H1 (cell line): ENCODE data around the gene PAX5. TPM values are rescaled to one million over a fixed set of nuclear protein-coding genes. Genes with fewer than 3 reads are reported as not detected.

Source experiments
- CTBP2 ChIP-seq: IDR thresholded peaks from 2 replicates; pipeline ENCODE4 v1.7.0; 2011; ENCODE audit warnings: borderline replicate concordance, mild to moderate bottlenecking, moderate library complexity, mixed read lengths, low read length; ENCODE audit not compliant: insufficient read depth, insufficient read length
- FOSL1 ChIP-seq: IDR thresholded peaks from 2 replicates; pipeline ENCODE4 v1.6.1; 2011; ENCODE audit warnings: mild to moderate bottlenecking, low read depth, low read length, moderate library complexity; ENCODE audit not compliant: insufficient read depth
- SUZ12 ChIP-seq: fragments of 200-600 bp; sonication (generic); IDR thresholded peaks from 2 replicates; pipeline ENCODE4 v1.6.1; 2012; ENCODE audit warnings: mild to moderate bottlenecking, inconsistent platforms, low read length, moderate library complexity, mixed read lengths
- TAF1 ChIP-seq: IDR thresholded peaks from 2 replicates; pipeline ENCODE4 v1.6.1; 2011; ENCODE audit warnings: mild to moderate bottlenecking, low read depth, low read length
- polyA plus RNA-seq, 7 experiments: library from polyadenylated mRNA; depleted of rRNA in 3 of 7; stranded (reverse) in 5 of 7; unstranded in 2 of 7; fragments of >200 nt in 5 of 7; fragments of 200-250 nt in 2 of 7; gene quantifications; 1 replicate in 5 of 7; 2 replicates in 1 of 7; 4 replicates in 1 of 7; pipeline versions ENCODE4 v1.2.1 to v1.2.3, GENCODE V29; 2011 to 2013; ENCODE audit warnings: missing spikeins in 2 of 7, mixed read lengths in 2 of 7
- total RNA-seq: library from RNA; stranded (reverse); fragmentation: NEBNext Ultra II Directional; extraction: Animal tissue kit (Norgen Biotek cat#: 25700); gene quantifications from 2 replicates; pipeline ENCODE4 v1.2.1, GENCODE V29; 2021
- TF ChIP-seq, protein P1 (sequence below): fragments of 300-600 bp; sonication (generic); IDR thresholded peaks from 2 replicates; pipeline ENCODE4 v1.7.1; 2012; ENCODE audit warnings: low read length, moderate library complexity, mild to moderate bottlenecking, inconsistent platforms; ENCODE audit not compliant: insufficient replicate concordance
- TF ChIP-seq, protein P2 (sequence below): IDR thresholded peaks from 2 replicates; pipeline ENCODE4 v1.6.1; 2011; ENCODE audit warnings: low read length, improper control_type of control experiment

PAX5 gene
- total and polyA plus RNA-seq, 2 of the 8 experiments (the other 6 are each of a cell fraction or from before 2014, with no cell fraction given): 0.29 to 0.43 TPM

DNA sequence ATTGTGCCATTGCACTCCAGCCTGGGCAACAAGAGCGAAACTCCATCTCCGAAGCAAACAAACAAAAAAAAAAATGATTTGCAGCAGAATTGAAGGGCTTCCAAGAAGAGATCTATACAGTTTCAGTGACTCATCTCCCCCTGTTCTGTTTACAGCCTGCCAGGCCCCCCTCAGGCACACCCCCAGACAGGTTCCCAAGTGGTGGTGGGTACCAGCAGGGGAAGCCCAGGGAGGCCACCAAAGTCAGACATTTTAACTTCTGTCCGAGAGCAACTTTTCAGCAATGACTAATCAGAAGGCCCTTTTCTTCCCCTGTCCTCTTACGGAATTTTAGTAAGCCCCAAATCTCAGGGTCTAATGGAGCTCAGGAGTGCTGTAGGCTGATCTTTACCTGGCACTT, 98.7 kb downstream of the PAX5 start (continued):
- TF ChIP-seq, protein P1, sequence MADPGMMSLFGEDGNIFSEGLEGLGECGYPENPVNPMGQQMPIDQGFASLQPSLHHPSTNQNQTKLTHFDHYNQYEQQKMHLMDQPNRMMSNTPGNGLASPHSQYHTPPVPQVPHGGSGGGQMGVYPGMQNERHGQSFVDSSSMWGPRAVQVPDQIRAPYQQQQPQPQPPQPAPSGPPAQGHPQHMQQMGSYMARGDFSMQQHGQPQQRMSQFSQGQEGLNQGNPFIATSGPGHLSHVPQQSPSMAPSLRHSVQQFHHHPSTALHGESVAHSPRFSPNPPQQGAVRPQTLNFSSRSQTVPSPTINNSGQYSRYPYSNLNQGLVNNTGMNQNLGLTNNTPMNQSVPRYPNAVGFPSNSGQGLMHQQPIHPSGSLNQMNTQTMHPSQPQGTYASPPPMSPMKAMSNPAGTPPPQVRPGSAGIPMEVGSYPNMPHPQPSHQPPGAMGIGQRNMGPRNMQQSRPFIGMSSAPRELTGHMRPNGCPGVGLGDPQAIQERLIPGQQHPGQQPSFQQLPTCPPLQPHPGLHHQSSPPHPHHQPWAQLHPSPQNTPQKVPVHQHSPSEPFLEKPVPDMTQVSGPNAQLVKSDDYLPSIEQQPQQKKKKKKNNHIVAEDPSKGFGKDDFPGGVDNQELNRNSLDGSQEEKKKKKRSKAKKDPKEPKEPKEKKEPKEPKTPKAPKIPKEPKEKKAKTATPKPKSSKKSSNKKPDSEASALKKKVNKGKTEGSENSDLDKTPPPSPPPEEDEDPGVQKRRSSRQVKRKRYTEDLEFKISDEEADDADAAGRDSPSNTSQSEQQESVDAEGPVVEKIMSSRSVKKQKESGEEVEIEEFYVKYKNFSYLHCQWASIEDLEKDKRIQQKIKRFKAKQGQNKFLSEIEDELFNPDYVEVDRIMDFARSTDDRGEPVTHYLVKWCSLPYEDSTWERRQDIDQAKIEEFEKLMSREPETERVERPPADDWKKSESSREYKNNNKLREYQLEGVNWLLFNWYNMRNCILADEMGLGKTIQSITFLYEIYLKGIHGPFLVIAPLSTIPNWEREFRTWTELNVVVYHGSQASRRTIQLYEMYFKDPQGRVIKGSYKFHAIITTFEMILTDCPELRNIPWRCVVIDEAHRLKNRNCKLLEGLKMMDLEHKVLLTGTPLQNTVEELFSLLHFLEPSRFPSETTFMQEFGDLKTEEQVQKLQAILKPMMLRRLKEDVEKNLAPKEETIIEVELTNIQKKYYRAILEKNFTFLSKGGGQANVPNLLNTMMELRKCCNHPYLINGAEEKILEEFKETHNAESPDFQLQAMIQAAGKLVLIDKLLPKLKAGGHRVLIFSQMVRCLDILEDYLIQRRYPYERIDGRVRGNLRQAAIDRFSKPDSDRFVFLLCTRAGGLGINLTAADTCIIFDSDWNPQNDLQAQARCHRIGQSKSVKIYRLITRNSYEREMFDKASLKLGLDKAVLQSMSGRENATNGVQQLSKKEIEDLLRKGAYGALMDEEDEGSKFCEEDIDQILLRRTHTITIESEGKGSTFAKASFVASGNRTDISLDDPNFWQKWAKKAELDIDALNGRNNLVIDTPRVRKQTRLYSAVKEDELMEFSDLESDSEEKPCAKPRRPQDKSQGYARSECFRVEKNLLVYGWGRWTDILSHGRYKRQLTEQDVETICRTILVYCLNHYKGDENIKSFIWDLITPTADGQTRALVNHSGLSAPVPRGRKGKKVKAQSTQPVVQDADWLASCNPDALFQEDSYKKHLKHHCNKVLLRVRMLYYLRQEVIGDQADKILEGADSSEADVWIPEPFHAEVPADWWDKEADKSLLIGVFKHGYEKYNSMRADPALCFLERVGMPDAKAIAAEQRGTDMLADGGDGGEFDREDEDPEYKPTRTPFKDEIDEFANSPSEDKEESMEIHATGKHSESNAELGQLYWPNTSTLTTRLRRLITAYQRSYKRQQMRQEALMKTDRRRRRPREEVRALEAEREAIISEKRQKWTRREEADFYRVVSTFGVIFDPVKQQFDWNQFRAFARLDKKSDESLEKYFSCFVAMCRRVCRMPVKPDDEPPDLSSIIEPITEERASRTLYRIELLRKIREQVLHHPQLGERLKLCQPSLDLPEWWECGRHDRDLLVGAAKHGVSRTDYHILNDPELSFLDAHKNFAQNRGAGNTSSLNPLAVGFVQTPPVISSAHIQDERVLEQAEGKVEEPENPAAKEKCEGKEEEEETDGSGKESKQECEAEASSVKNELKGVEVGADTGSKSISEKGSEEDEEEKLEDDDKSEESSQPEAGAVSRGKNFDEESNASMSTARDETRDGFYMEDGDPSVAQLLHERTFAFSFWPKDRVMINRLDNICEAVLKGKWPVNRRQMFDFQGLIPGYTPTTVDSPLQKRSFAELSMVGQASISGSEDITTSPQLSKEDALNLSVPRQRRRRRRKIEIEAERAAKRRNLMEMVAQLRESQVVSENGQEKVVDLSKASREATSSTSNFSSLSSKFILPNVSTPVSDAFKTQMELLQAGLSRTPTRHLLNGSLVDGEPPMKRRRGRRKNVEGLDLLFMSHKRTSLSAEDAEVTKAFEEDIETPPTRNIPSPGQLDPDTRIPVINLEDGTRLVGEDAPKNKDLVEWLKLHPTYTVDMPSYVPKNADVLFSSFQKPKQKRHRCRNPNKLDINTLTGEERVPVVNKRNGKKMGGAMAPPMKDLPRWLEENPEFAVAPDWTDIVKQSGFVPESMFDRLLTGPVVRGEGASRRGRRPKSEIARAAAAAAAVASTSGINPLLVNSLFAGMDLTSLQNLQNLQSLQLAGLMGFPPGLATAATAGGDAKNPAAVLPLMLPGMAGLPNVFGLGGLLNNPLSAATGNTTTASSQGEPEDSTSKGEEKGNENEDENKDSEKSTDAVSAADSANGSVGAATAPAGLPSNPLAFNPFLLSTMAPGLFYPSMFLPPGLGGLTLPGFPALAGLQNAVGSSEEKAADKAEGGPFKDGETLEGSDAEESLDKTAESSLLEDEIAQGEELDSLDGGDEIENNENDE: no peak
- TF ChIP-seq CTBP2: no peak
- TF ChIP-seq TAF1: no peak
- TF ChIP-seq, protein P2, sequence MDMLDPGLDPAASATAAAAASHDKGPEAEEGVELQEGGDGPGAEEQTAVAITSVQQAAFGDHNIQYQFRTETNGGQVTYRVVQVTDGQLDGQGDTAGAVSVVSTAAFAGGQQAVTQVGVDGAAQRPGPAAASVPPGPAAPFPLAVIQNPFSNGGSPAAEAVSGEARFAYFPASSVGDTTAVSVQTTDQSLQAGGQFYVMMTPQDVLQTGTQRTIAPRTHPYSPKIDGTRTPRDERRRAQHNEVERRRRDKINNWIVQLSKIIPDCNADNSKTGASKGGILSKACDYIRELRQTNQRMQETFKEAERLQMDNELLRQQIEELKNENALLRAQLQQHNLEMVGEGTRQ: no peak
- no peak for TF ChIP-seq FOSL1
- TF ChIP-seq SUZ12: no peak
